SHP77 treated with DMSO at 0.1 percent for 48 hours (cell line): ENCODE data around the gene IFT25.
"Not testable (repeated sequence)": the region's sequence is repeated elsewhere in the genome, so short reads cannot be mapped to it uniquely, and the experiment has no call there.

ENCODE experiments used
- DNase-seq: peaks from one replicate; lab custom pipeline; 2025; lab: John Stamatoyannopoulos, UW

IFT25 gene

DNA sequence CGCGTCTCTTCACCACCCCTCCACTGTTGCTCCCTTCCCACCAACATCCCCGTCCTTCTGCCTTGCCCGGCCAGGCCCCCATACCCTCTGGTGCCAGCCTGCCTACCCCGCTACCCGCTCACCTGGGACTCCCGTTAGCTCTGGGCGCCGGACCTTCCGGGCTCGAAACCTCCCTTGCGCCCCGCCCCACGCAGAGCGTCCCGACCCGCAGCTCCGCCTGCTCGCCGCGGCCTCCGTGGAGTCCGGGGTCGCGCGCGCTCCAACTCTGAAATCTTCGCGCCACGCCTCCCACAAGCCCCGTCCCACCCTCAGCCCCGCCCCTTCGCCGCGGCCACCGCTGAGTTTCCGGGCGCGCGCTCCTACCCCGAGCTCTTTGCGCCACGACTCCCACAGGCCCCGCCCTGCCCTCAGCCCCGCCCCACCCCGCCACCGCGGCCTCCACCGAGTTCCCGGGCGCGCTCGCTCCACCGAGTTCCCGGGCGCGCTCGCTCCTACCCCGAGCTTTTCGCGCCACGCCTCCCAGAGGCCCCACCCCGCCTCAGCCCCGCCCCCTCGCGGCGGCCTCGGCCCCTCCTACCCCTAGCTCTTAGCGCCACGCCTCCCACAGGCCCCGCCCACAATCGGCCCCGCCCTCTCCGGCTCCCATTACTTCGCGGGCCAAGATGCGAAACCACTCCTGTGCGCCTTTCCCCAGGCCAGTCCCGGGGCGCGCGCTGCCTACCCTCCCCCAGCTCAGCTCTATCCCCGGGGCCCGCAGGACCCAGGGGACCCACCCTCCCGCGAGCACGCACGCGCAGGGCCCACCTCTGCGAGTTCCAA lies at the start of gene IFT25:
IFT25 (minus strand) TSS at position 267 of the 819 bp plus-strand sequence. CDS start 5,617 bp downstream, outside the sequence.
- peak; percentile 95 for DNase-seq

DNA sequence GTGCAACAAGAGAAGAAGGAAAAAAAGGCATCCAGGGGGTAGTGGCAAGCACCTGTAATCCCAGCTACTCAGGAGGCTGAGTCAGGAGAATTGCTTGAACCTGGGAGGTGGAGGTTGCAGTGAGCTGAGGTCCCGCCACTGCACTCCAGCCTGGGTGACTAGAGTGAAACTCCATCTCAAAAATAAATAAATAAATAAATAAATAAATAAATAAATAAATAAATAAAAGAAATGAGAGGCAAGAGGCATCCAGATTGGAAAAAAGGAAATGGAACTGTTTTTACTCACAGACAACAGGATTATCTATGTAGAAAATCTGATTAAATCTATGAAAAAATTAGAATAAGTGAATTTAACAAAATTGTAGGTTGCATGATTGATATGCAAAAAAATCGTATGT lies 49.0 kb upstream of the IFT25 start:
- DNase-seq: not testable (repeated sequence)

DNA sequence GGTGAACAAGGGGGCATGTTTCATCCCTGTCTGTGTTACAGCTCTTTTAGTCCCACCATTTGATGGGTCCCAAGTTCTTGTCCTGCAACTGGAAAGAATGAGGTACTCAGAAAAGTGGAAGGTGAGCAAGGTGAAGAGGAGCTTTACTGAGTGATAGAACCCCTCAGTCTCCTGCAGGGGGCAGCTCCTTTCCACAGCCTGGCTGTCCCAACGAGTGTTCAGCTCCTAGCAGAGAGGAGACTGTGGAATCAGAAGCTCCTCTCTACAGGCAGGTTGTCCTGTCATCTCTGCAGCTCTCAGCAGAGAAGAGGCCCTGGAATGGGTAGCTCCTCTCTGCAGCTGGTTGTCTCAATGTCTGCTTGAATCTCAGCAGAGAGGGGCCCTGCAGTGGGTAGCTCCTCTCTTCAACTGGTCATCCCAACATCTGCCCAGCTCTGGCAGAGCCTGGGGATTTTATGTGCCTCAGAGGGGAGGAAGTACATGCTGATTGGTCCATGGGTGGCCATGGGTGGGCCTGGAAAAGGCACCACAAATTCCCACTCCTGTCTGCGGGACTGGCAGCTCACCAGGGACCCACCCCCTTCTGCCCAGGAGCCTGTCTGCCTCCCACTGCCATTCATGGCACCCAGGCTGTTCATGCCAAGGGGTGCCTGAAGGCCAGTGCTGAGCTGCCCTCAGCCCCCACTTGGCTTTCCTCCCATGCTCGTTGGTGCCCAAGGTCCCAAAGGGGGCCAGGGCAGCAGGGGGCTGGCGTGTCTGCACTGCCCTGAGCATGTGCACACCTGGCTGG lies 46.8 kb upstream of the IFT25 start:
- no peak for DNase-seq

DNA sequence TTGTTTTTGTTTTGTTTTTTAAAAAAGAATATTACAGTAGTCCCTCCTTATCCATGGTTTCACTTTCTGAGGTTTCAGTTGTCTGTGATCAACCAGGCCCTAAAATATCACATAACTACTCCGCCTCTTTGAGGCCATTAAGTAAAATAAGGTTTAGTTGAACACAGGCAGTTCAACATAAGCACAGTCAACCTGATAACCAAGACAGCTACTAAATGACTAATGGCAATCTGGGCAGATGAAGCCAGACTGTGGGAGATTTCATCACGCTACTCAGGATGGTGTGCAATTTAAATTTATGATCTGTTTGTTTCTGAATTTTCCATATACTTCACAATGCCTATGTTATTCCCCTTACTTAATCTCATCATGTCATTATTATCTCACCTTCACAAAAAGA lies 42.4 kb upstream of the IFT25 start:
- no peak for DNase-seq

DNA sequence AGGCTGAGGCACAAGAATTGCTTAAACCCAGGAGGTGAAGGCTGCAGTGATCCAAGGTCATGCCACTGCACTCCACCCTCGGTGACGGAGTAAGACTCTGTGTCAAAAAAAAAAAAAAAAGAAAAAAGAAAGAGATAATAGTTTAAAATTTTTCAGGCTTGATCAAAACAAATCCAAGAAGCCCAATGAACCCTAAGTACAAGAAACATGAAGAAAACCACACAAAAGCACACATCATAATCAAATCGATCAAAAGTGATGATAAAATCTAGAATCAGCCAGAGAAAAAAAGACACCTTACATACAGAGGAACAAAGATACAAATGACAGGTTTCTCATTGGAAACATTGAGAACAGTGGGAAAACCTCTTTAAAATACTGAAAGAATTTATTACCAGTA lies 41.0 kb upstream of the IFT25 start:
- DNase-seq: no peak

DNA sequence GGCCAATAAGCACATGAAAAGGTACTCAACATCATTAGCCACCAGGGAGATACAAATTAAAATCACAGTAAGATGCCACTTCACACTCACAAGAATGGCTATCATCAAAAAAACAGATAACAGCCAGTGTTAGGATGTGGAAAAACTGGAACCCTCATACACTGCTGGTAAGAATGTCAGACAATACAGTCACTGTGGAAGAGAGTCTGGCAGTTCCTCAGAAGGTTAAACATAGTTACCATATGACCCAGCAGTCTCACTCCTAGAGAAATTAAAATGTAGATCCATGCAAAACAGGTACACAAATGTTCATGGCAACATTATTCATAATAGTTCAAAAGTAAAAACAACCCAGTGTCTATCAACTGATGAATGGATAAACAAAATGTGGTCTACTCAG lies 39.2 kb upstream of the IFT25 start:
- no peak for DNase-seq

DNA sequence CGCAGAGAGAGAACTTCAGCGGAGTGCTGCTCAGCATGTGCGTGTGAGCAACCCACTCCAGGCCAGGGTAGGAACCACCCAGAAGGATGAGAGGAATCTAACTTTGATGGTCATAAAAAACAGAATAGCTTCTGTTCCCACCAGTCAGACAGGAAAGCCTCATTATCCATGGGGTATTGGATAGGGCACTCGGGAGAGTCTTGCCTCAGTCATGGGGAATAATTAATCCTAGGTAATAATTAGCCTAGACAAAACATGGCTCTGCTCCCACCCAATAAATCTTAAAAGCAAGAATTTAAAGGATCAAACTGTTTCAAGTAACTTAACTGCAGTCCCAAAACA lies 37.2 kb upstream of the IFT25 start:
- DNase-seq: no peak

DNA sequence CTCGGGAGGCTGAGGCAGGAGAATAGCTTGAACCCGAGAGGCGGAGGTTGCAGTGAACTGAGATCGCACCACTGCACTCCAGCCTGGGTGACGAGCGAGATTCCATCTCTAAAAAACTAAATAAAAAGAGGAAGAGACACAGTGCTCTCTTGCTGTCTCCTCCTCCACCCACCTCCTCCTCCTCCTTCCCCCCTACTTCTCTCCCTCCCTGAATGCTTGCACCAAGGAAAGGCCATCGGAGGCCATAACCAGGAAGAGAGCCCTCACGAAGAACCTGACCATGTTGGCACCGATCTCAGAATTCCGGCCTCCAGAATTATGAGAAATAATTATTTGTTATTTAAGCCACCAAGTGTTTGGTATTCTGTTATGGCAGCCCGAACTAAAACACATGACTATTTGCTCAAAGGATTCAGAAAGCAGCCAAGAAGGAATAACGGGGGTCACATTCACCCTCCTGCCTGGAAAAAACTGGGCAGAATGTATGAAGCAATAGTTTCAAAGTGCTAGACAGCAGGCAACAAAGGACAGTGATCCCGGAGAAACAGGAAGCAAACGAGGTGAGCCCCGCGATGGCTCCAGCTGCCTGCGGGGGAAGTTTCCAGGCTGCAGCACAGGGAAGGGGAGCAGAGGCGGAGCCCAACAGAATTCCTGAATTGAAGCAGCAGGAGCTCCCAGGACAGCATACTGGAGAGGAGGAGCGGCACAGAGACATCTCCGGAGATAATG lies 36.7 kb upstream of the IFT25 start:
- DNase-seq: no peak

DNA sequence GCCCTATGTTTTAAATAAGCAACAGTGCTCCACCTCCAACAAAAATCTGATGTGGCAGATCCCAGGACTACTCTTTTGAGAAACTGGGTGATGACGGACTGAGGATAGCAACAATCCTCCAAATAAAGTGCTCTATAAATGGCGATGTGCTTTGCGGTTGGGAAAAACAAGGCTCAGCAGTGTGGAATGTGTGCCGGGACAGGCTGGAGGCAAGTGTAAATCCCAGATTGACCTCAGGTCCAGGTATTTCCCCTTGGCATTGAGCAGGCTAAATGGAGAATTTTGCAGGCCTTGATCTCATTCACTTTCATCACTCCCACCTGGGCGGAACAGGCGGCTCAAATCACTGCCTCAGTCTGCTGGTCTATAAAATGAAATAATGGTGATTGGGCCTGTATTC lies 35.7 kb upstream of the IFT25 start:
- DNase-seq: no peak

DNA sequence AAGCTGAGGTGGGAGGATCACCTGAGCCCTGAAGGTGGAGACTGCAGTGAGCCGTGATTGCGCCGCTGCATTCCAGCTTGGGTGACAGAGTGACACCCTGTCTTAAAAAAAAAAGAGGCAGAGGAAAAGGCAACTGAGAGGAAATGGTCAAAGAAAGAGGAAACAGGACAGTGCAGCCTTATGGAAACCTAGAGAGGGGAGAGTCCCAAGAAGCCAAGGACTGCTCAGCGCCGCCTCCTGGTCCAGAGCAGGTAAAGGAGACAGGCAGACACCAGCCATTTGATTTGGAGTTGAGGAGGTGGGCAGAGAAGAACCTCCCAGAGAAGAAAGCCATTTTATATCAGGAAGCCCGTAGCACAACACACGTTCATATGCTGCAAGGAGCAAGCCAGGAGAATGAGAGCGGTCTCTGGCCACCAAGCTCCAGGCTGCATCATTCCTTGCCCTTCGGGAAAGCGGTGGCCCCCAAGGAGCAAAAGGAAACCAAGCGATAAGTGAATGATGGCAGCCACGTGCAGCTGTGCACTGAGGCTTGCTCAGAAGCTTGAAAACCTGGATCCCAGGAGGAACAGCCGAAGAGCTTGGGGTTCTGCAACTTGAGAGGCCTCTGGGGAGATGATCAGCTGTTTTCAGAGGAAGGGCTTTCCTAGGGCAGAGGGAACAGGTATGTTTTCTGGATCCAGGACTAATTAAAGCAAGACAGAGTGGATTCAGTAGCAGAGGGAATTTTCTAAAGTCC lies 34.4 kb upstream of the IFT25 start:
- no peak for DNase-seq

DNA sequence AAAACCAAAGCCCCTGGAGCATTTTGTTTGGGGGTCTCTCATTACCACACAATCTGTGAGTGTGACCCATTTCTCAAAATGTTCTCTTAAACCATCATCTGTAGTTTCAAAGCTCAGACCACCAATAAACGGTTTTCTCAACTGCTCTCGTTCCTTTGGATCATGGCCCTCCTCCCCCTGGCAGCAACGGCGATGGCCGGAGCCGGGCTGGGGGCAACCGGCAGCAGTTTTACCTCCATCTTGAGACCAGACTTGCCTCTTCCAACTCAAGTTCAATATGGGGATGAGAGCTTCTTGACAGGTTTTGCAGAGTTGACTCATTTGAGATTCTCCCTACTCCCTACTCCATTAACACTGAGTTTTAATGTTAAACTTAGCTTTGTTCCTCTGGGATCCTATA lies 30.4 kb upstream of the IFT25 start:
- DNase-seq: no peak

DNA sequence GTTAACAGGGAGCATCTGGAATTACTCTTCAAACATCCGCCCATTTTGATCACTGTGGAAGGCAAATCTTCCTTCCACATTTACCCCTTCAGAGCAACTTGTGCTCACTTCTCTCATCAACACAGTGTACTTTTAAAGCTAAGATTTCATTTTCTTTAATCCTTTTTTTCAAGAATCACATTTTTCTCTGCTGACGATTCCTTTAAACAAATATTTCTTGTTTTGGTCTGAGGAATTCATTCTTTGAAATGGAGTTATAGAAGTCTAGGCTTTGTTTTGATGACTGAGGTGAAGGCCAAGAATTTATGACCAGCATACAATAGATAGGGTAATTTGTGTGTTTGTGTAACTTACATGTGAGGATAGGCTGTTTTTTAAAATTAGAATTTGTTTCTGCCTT lies 26.2 kb upstream of the IFT25 start:
- no peak for DNase-seq

DNA sequence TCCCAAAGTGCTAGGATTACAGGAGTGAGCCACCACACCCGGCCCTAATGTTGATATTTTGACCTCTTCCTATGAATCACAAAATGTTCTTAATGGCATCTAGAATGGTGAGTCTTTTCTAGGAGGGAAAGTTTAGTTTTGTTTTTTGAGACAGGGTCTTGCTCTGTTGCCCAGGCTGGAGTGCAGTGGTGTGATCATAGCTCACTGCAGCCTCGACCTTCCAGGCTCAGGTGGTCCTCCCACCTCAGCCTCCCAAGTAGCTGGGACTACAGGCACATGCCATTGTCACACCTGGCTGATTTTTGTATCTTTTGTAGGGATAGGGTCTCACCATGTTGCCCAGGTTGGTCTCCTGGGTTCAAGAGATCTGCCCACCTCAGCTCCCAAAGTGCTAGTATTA lies 23.8 kb upstream of the IFT25 start:
- not testable (repeated sequence) for DNase-seq

DNA sequence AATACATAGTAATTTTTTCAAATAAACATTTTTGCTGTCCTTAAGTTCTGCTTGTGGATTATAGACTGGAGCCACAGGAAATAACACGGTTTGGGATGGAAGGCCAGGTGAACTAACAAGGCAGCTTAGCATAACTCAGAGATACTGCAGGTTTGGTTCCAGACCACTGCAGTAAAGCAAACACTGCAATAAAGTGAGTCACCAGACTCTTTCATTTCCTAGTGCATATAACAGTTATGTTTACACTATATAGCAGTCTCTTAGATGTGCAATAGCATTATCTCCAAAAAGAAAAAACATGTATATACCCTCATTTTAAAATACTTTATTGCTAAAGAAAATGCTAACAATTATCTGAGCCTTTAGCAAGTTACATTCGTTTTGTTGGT lies 22.6 kb upstream of the IFT25 start:
- peak; percentile 72 for DNase-seq

DNA sequence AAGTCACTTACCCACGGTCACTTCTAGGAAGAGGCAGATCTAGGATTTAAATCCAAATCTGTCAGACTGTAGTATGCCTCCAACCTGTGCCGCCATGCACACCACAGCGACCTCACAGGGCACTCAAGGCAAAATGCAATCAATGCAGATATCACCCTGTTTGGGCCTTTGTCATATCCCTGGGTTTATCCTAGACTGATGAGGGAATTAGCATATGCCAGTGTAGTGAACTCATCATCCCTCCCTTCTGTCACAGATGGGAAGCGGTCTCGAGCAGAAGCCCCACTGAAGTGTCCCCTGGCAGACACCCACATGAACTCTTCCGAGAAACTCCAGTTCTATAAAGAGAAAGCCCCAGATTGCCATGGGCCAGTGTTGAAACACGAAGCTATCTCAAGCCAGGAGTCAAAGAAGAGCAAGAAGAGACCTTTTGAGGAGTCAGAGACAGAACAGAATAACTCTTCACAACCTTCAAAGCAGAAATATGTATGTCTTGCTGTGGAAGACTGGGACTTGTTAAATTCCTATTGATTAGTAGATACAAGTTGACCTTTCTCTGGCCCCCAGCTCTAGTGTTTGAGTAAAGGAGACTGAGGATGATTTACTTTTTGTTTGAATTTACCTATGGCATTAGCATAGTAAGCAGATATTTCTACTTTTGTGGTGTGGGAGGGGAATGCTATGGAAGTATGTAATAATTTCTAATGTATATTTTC lies 22.1 kb upstream of the IFT25 start:
- DNase-seq: peak; percentile 78

DNA sequence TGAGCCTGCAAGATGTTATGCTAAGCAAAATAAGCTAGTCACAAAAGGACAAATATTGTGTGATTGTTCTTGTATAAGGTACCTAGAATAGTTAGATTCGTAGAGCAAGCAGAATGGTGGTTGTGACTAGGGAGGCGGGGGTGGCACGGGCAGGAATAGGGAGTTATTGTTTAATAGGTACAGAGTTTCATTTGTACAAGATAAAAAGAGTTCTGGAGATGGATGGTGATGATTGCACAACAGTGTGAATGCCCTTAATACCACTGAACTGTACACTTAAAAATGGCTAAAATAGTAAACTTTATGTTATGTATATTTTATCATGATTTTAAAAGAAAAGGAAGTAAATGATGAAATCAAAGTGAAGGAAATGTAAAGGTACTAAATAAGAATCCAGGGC lies 21.3 kb upstream of the IFT25 start:
- DNase-seq: no peak

DNA sequence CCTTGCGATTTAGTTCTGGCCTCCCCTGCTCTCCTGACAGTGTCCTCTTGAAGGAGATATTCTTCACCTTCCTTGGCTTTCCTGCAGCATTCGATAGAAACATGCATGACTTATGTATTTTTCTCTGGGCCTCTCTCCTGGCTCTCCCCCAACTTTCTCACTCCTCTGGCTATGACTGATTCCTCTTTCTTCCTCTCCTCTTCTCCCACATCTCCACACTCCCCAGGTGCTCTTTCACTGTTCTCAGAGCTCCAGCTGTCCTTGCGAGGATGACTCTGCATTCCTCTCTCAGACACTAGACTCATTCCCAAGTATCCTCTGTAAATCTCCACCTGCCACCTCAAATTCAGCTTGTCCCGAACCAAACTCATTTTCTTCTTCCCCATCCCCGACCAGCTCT lies 18.6 kb upstream of the IFT25 start:
- no peak for DNase-seq

DNA sequence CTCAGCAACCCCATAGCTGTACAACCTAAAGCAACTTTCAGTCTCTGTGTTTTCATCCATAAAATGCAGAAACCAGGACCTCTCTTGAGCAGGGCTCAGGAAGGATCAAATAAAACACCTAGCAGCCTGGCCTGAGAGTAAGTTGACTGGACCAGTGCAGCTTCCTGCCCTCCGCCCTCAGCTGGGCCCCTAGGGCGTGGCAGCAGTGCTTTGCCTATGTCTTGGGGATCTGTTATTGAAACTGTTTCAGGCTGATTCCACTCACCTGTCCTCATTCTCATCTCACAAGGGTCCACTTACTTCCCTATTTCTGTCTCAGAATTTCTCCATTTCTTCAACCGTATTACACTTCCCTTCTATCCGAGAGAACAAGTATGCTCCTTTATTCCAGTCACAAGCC lies 18.0 kb upstream of the IFT25 start:
- no peak for DNase-seq

DNA sequence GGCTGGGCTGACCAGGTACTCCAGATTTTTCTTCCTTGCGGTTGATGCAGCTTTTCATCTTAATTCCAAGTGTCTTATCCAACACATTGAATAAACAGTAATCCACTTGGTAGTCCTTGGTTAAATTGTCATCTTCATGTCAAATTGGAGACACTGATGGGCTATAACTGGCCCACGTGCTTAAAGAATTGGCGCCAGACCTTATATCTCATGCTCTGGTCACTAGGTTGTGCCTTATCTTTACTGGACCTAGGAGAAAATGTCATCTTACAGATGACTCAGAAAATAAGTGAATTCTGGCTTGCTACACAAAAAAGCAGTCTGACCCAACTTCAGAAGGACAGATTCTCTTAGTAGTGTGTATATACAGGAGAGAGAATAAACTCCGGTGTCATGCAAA lies 16.9 kb upstream of the IFT25 start:
- no peak for DNase-seq

DNA sequence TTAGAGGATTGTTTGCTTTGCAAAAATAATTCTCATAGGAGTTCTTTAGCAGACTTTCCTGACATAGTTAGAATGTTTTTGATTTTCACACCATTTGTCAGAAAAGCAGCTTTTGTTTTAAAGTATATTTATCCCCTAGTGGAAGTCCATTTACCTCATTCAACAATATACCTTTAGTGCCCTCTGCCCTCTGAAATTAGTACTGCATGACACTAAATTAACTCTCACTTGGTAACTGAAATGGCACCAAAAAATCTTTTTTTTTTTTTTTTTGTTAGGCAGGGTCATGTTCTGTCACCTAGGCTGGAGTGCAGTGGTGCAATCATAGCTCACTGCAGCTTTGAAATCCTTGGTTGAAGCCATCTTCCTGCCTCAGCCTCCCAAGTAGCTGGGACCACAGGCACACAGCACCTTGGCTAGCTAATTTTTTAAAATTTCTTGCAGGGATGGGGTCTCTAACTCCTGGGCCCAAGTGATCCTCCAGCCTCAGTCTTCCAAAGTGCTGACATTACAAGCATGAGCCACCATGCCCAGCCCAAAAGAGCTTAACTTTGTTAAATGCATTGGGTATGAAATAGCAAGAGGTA lies 14.3 kb upstream of the IFT25 start:
- no peak for DNase-seq

DNA sequence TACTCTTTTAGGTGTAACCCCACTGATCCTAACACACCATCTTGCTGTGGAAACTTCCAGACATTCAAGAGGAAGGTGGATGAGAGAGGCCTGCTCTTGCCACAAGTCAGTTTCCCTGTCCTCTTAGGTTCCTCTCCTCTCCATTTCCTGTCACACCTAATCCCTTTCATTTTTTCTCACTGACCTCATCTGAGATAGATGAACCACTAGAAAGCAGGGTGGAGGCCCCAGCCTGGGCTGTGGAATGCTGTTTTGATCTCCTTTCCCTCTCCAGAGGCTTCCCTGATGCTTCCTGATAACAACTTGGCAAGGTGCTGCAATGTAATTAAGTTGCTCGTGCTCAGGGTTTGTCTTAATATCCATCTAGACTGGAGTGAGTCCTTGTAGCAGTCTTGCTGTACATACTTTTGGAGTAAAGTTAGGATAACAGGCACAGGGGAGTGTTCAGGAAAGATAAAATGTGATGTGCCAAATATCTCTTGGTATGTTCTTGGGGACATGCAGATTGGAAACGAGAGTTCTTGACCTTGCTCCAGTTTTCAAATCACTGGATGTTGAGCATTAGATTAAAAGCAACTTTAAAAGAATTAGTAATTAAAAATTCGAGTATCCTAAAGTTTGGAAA lies 11.8 kb upstream of the IFT25 start:
- peak; percentile 84 for DNase-seq
